Lower leg skin (tissue), 3 donors: ENCODE measurements around the gene TSTD1.

ENCODE experiments used
- CTCF ChIP-seq, 3 donors: fragments of 450-650 bp; IDR thresholded peaks; one replicate each; pipeline ENCODE4 v1.5.1; 2016; ENCODE audit warnings: antibody characterized with exemption in 3 of 3, mild to moderate bottlenecking in 3 of 3, moderate library complexity in 2 of 3
- POLR2A ChIP-seq, 2 donors: fragments of 450-650 bp; IDR thresholded peaks; one replicate each; pipeline ENCODE4 v1.6.1; 2016 to 2017; ENCODE audit warnings: antibody characterized with exemption in 2 of 2, mild to moderate bottlenecking in 1 of 2, moderate library complexity in 1 of 2

GRCh38 chr1:161071886-161072371 lies 33.2 kb upstream of the TSTD1 start:
- TF ChIP-seq CTCF (IDR thresholded peaks at IDR 0.05) (no peak), POLR2A (IDR thresholded peaks at IDR 0.05) (no peak)
